ENCODE results near the gene SCARB1. TPM values are rescaled to one million over a fixed set of nuclear protein-coding genes. Genes with fewer than 3 reads are reported as not detected.
A peak's percentile ranks its signal among the peaks of the same experiment; 100 is the strongest.

SCARB1 gene
- total RNA-seq, 1 donor = 9.4 TPM

DNA sequence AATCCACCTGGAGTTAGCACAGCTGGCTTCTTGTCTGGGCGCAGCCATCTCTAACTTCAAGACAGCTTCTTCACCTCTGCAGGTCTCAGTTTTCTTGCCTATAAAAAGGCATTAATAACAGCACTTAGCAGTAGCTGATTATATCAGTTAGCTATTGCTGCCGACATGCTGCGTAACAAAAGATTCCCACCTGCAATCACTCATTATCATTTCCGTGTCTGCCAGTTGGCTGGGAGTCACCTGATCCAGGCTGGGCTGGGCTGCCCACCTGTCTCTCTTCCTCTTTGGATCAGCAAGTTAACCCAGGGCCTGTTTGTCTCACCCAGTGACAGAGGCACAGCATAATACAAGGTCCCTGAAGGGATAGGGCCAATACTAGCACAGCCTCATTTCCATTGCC lies 109.7 kb downstream of the SCARB1 start:
- Histone ChIP-seq H3K4me2 (ENCODE audit: insufficient read depth, low read length) (no peak overlapping the region), H2AFZ (ENCODE audit: low read length) (no peak overlapping the region), H3K9me3 (ENCODE audit: low read depth, low read length) (no peaks in the 10 kb centered on the region), H3K4me3 (ENCODE audit: insufficient read depth, low read length) (no peak overlapping the region), H3K4me1 (ENCODE audit: insufficient read depth, low read length) (peaks cover 20% of the 10 kb centered on the region), H3K79me2 (ENCODE audit: insufficient read depth, low read length) (no peaks in the 10 kb centered on the region), H3K27me3 (ENCODE audit: insufficient read depth, low read length) (peaks cover 6% of the 10 kb centered on the region), H3K27ac (ENCODE audit: low read depth, low read length) (no peak overlapping the region), H3K36me3 (ENCODE audit: insufficient read depth, low read length) (no peaks in the 10 kb centered on the region), H4K20me1 (ENCODE audit: insufficient read depth, low read length) (no peaks in the 10 kb centered on the region)
- DNase-seq (ENCODE audit: insufficient read length, low spot score, missing footprints) = peak; percentile 29
- TF ChIP-seq, protein P1, sequence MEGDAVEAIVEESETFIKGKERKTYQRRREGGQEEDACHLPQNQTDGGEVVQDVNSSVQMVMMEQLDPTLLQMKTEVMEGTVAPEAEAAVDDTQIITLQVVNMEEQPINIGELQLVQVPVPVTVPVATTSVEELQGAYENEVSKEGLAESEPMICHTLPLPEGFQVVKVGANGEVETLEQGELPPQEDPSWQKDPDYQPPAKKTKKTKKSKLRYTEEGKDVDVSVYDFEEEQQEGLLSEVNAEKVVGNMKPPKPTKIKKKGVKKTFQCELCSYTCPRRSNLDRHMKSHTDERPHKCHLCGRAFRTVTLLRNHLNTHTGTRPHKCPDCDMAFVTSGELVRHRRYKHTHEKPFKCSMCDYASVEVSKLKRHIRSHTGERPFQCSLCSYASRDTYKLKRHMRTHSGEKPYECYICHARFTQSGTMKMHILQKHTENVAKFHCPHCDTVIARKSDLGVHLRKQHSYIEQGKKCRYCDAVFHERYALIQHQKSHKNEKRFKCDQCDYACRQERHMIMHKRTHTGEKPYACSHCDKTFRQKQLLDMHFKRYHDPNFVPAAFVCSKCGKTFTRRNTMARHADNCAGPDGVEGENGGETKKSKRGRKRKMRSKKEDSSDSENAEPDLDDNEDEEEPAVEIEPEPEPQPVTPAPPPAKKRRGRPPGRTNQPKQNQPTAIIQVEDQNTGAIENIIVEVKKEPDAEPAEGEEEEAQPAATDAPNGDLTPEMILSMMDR (IDR thresholded peaks at IDR 0.05; ENCODE audit: extremely low read depth, low read depth, low read length) = no peak

GRCh38 chr12:124753228-124753591 lies 110.5 kb downstream of the SCARB1 start:
- no peaks in the 10 kb centered on the region for H3K36me3 ChIP-seq (ENCODE audit: insufficient read depth, low read length)
- no peak overlapping the region for H3K27ac ChIP-seq (ENCODE audit: low read depth, low read length)
- H3K9me3 ChIP-seq (ENCODE audit: low read depth, low read length) = no peaks in the 10 kb centered on the region
- peaks cover 4% of the 10 kb centered on the region for H3K27me3 ChIP-seq (ENCODE audit: insufficient read depth, low read length)
- peaks cover 20% of the 10 kb centered on the region for H3K4me1 ChIP-seq (ENCODE audit: insufficient read depth, low read length)
- DNase-seq (ENCODE audit: insufficient read length, low spot score, missing footprints) = peak; percentile 45
- no peak overlapping the region for H3K4me2 ChIP-seq (ENCODE audit: insufficient read depth, low read length)
- H3K79me2 ChIP-seq (ENCODE audit: insufficient read depth, low read length) = no peaks in the 10 kb centered on the region
- TF ChIP-seq, protein P1 (IDR thresholded peaks at IDR 0.05; ENCODE audit: extremely low read depth, low read depth, low read length) = no peak
- no peaks in the 10 kb centered on the region for H4K20me1 ChIP-seq (ENCODE audit: insufficient read depth, low read length)
- H2AFZ ChIP-seq (ENCODE audit: low read length) = no peak overlapping the region
- H3K4me3 ChIP-seq (ENCODE audit: insufficient read depth, low read length) = no peak overlapping the region

DNA sequence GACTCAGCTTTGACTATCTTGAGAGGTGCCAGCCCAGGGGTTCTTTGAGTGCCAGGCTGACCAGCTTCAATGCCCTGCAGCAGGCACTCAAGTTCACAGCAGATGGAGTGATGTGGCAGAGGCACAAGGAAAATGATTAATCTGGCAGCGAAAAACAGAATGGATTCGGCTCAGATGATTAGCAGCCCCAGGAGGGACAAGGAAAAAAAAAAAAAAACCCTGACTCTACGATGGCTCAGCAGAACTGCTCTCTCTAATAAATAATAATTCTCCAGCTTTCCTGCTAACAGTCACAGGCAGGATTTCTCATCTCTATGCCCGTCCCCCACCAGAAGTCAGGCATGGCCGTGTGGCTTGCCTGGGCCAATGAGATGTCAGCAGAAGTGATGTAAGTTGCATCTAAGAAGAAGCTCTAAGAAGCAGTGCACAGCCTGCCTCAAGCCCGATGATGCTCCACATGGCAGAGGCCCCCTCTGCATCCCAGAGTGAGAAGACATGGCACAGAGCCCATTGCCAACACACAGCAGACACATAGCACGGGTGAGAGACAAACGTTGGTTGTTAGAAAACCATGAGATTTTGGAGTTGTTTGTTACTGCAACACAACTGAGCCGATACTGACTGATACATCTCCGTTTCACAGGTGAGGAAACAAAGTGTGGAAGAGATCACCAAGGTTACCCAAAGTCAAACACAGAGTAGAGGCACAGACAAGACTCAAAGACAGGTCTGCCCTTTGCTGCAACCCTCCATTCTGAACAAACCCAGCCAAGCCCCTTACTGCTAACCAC lies 111.0 kb downstream of the SCARB1 start:
- no peaks in the 10 kb centered on the region for H3K79me2 ChIP-seq (ENCODE audit: insufficient read depth, low read length)
- H2AFZ ChIP-seq (ENCODE audit: low read length) = no peak overlapping the region
- peaks cover 4% of the 10 kb centered on the region for H3K27me3 ChIP-seq (ENCODE audit: insufficient read depth, low read length)
- no peak overlapping the region for H3K4me2 ChIP-seq (ENCODE audit: insufficient read depth, low read length)
- no peak overlapping the region for H3K27ac ChIP-seq (ENCODE audit: low read depth, low read length)
- H3K36me3 ChIP-seq (ENCODE audit: insufficient read depth, low read length) = no peaks in the 10 kb centered on the region
- no peak overlapping the region for H3K4me3 ChIP-seq (ENCODE audit: insufficient read depth, low read length)
- no peaks in the 10 kb centered on the region for H4K20me1 ChIP-seq (ENCODE audit: insufficient read depth, low read length)
- no peaks in the 10 kb centered on the region for H3K9me3 ChIP-seq (ENCODE audit: low read depth, low read length)
- peaks cover 22% of the 10 kb centered on the region for H3K4me1 ChIP-seq (ENCODE audit: insufficient read depth, low read length)
- TF ChIP-seq, protein P1 (IDR thresholded peaks at IDR 0.05; ENCODE audit: extremely low read depth, low read depth, low read length) = no peak
- peak; percentile 95 for DNase-seq (ENCODE audit: insufficient read length, low spot score, missing footprints)

DNA sequence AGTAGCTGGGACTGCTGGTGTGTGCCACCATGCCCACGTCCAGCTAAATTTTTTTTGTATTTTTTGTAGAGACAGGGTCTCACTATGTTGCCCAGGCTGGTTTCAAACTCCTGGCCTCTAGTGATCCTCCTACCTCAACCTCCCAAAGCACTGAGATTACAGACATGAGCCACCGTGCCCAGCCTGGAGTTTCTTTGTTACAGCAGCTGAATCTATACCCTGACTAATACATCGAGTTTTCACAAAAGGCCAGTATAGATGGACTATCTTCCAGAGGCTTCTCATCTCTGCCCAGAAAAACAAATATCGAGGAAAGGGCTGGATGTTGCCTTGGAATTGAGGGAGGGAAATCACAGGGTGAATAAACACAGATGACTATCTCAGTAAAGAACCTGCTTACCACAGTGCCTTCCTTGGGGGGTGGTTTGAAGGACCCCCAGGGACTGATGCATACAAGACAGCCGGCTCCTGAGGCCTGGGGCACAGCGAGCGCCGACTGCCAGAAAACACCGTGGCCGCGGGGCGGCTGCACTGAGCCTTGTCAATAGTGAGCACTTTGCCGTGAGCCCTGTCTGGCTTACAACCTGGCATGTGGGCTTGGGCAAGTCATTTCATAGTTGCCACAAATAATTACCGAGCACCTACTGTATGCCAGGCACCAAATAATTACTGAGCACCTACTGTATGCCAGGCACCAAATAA lies 111.9 kb downstream of the SCARB1 start:
- Histone ChIP-seq H2AFZ (ENCODE audit: low read length) (no peak overlapping the region), H3K27me3 (ENCODE audit: insufficient read depth, low read length) (peaks cover 4% of the 10 kb centered on the region), H3K36me3 (ENCODE audit: insufficient read depth, low read length) (no peaks in the 10 kb centered on the region), H3K27ac (ENCODE audit: low read depth, low read length) (no peak overlapping the region), H3K4me3 (ENCODE audit: insufficient read depth, low read length) (no peak overlapping the region), H3K79me2 (ENCODE audit: insufficient read depth, low read length) (no peaks in the 10 kb centered on the region), H4K20me1 (ENCODE audit: insufficient read depth, low read length) (peaks cover 2% of the 10 kb centered on the region), H3K9me3 (ENCODE audit: low read depth, low read length) (no peaks in the 10 kb centered on the region), H3K4me1 (ENCODE audit: insufficient read depth, low read length) (peaks cover 31% of the 10 kb centered on the region), H3K4me2 (ENCODE audit: insufficient read depth, low read length) (no peak overlapping the region)
- TF ChIP-seq, protein P1 (IDR thresholded peaks at IDR 0.05; ENCODE audit: extremely low read depth, low read depth, low read length) = no peak
- peak; percentile 71 for DNase-seq (ENCODE audit: insufficient read length, low spot score, missing footprints)

Data from osteoblast (primary cell).